NB4 (cell line): ENCODE results near the gene FITM1.

Source experiments
- MYC ChIP-seq: IDR thresholded peaks from 2 replicates; pipeline ENCODE4 v1.6.1; 2011; ENCODE audit warnings: low read depth, low read length
- POLR2A ChIP-seq: IDR thresholded peaks from 2 replicates; pipeline ENCODE4 v1.6.1; 2011; ENCODE audit warnings: mild to moderate bottlenecking; ENCODE audit not compliant: insufficient read length; ENCODE audit errors: extremely low read depth
- TF ChIP-seq, protein P1 (sequence below): IDR thresholded peaks from one replicate; pipeline ENCODE4 v1.5.1; 2012; ENCODE audit warnings: low read depth, low read length
- TF ChIP-seq, protein P2 (sequence below): IDR thresholded peaks from 2 replicates; pipeline ENCODE4 v1.6.1; 2011; ENCODE audit warnings: low read depth, low read length

GRCh38 chr14:24159777-24160498 lies 29.5 kb downstream of the FITM1 start:
- no peak for TF ChIP-seq MYC
- no peak for TF ChIP-seq POLR2A
- TF ChIP-seq, protein P1, sequence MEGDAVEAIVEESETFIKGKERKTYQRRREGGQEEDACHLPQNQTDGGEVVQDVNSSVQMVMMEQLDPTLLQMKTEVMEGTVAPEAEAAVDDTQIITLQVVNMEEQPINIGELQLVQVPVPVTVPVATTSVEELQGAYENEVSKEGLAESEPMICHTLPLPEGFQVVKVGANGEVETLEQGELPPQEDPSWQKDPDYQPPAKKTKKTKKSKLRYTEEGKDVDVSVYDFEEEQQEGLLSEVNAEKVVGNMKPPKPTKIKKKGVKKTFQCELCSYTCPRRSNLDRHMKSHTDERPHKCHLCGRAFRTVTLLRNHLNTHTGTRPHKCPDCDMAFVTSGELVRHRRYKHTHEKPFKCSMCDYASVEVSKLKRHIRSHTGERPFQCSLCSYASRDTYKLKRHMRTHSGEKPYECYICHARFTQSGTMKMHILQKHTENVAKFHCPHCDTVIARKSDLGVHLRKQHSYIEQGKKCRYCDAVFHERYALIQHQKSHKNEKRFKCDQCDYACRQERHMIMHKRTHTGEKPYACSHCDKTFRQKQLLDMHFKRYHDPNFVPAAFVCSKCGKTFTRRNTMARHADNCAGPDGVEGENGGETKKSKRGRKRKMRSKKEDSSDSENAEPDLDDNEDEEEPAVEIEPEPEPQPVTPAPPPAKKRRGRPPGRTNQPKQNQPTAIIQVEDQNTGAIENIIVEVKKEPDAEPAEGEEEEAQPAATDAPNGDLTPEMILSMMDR: no peak
- TF ChIP-seq, protein P2, sequence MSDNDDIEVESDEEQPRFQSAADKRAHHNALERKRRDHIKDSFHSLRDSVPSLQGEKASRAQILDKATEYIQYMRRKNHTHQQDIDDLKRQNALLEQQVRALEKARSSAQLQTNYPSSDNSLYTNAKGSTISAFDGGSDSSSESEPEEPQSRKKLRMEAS: no peak
